Left cardiac atrium (tissue), 4 donors: ENCODE results near the gene KRTAP10-7. TPM values are rescaled to one million over a fixed set of nuclear protein-coding genes. Genes with fewer than 3 reads are reported as not detected.
"Not testable (repeated sequence)": the region's sequence is repeated elsewhere in the genome, so short reads cannot be mapped to it uniquely, and the experiment has no call there.

Experiments
- ATAC-seq, 2 donors: fragments of 200-7000 bp; cut with Tn5 transposase; one replicate each; pipeline ENCODE4 v1.9.1; 2020; ENCODE audit warnings: mild to moderate bottlenecking in 2 of 2, moderate library complexity in 2 of 2
- DNase-seq: peaks from one replicate; pipeline ENCODE4 v3.0.0-alpha.2; 2020
- intact Hi-C, 2 donors: fragments of 100-400 bp; cut with DNase I; formaldehyde crosslinking; loops; one replicate each; pipeline versions ENCODE4 v1.14.1 to v1.15.1; 2022 to 2023
- long read RNA-seq: library from polyadenylated mRNA; unstranded; transcript quantifications from one replicate; pipeline ENCODE4 v2.0.0, GENCODE V29; 2021
- total RNA-seq, 2 donors: library from RNA; stranded (reverse); fragmentation: NEBNext Ultra II Directional; extraction: Animal tissue kit (Norgen Biotek cat#: 25700); gene quantifications; one replicate each; pipeline ENCODE4 v1.2.1, GENCODE V29; 2021
- donor health status: DM: no; HTN: yes; CAD: no.
- donor health status: DM: no; HTN: yes; CAD: no; lungs with severe emphysema.
- donor health status: DM: yes; HTN: yes; CAD: no.
- donor health status: Dilated cardiomyopathy.

KRTAP10-7 gene, protein sequence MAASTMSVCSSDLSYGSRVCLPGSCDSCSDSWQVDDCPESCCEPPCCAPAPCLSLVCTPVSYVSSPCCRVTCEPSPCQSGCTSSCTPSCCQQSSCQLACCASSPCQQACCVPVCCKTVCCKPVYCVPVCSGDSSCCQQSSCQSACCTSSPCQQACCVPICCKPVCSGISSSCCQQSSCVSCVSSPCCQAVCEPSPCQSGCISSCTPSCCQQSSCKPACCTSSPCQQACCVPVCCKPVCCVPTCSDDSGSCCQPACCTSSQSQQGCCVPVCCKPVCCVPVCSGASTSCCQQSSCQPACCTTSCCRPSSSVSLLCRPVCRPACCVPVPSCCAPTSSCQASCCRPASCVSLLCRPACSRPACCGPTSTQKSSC
- total RNA-seq = not detected
- long read RNA-seq = 0 reads

DNA sequence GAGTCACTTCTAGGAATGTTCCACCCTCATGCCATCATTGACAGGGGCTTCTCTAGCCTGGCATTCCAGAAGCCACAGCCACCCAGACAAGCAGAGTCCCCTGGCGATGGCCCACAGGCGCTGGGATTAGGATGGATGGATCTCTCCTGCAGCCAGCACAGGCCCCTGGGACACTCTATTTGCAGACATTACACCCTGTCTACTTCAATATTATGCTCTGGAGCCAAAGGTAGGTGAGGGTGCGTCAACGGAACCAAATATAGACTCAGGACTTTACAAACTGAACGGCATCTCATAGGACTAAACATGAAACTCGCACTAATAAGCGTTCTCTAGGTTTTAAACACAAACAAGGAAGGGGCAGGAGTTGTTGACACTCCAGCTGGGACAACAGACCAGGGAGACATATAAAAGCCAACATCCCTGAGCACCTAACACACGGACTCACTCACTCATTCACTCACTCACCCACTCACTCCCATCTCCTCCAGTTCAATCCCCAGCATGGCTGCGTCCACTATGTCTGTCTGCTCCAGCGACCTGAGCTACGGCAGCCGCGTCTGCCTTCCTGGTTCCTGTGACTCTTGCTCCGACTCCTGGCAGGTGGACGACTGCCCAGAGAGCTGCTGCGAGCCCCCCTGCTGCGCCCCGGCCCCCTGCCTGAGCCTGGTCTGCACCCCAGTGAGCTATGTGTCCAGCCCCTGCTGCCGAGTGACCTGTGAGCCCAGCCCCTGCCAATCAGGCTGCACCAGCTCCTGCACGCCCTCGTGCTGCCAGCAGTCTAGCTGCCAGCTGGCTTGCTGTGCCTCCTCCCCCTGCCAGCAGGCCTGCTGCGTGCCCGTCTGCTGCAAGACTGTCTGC is at the start of gene KRTAP10-7:
Gene KRTAP10-7, plus strand, starts transcription at position 480 of the 861 bp plus-strand sequence. Its CDS starts 25 bp downstream, at position 505.
- ATAC-seq, intact Hi-C loops, DNase-seq: not testable (repeated sequence)

DNA sequence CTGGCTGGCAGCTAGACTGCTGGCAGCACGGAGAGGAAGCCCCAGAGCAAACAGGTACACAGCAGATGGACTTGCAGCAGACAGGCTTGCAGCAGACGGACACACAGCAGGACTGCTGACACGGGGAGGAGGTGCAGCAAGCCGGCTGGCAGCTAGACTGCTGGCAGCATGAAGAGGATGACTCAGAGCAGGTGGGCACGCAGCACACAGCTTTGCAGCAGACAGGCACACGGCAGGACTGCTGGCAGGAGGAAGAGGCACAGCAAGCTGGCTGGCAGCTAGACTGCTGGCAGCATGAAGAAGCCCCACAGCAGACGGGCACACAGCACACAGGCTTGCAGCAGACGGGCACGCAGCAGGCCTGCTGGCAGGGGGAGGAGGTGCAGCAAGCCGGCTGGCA is 49.6 kb upstream of the KRTAP10-7 start:
- intact Hi-C loops = no loop called here
- ATAC-seq (no peak), DNase-seq (no peak)

DNA sequence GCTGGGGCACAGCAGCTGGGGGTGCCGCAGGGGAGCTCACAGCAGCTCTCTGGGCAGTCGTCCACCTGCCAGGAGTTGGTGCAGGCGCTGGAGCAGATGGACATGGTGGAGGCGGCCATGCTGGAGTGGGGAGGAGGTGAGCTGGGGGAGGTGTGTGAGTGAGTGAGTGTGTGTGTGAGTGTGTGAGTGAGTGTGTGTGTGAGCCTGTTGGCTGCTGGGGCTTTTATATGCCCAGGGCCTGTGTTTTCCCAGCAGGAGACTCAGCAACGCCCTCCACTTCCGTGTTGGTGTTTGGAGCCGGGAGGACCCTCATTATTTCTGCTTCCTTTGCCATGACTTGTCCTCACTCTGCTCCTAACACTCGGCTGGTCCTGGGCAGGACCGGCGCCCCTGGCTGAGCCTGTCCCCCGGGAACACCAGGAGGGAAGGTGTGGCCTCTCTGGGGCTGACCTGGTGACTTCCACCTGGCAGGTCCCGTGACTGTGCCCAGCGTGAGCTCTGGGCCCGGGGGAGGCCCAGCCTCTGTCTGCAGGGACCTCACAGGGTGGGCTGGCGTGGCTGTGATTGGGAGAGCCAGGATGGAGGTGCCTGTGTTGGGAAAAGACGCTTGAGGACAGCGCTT is 48.9 kb upstream of the KRTAP10-7 start, which contains the start of gene KRTAP10-2:
Gene KRTAP10-2, minus strand, starts transcription at position 166 of the 622 bp plus-strand sequence. Its CDS starts 47 bp downstream, at position 119.
- intact Hi-C loops = no loop called here
- DNase-seq (no peak), ATAC-seq (no peak)

DNA sequence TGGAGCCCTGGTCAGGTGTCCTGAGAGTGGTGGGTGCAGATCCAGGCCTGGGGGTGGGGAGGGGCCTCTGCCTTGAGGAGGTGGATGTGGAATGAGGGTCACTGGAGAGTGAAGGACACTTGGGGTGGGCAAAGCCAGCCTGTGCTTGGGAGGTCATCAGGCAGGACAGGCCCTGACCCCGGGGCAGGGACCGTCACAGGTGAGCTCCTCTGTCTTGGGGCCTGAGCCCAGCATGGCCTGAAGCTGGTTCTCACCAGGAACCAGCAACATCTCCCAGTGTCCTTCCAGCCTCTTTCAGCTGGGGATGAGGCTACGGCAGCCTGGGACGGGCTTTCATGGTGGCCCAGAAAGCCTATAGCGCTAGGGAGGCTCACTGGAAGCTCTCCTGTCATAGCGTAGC is 48.3 kb upstream of the KRTAP10-7 start:
- ATAC-seq (no peak), DNase-seq (no peak)
- intact Hi-C loops = no loop called here

- intact Hi-C loops = no loop called here
- DNase-seq = no peak
These were observed 47.7 kb upstream of the KRTAP10-7 start for GRCh38 chr21:44552681-44553080.

GRCh38 chr21:44555200-44555875 is 45.1 kb upstream of the KRTAP10-7 start:
- intact Hi-C loops = no loop called here
- no peak for ATAC-seq
- no peak for DNase-seq

More at GRCh38 chr21:44552681-44553080, 47.7 kb upstream of the KRTAP10-7 start:
- ATAC-seq = no peak

DNA sequence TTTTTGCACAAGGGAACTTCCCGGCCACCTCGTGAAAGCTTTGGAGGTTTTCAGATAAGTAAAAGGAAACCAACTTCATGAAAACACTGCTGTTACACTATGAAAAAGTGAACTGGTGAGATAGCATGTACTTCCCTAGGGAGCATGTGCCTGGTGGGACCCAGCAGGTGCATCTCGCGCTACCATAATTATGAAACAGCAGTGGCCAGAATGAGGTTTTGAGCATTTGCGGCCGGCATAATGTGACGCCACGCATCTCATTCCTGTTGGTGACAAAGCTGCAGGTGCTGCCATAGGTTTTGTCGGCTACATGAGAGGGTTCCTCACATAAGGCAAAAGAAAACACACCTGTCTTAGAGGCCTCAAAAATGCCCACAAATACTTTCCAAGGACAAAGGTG is 43.5 kb upstream of the KRTAP10-7 start:
- intact Hi-C loops = no loop called here
- ATAC-seq (no peak), DNase-seq (no peak)

DNA sequence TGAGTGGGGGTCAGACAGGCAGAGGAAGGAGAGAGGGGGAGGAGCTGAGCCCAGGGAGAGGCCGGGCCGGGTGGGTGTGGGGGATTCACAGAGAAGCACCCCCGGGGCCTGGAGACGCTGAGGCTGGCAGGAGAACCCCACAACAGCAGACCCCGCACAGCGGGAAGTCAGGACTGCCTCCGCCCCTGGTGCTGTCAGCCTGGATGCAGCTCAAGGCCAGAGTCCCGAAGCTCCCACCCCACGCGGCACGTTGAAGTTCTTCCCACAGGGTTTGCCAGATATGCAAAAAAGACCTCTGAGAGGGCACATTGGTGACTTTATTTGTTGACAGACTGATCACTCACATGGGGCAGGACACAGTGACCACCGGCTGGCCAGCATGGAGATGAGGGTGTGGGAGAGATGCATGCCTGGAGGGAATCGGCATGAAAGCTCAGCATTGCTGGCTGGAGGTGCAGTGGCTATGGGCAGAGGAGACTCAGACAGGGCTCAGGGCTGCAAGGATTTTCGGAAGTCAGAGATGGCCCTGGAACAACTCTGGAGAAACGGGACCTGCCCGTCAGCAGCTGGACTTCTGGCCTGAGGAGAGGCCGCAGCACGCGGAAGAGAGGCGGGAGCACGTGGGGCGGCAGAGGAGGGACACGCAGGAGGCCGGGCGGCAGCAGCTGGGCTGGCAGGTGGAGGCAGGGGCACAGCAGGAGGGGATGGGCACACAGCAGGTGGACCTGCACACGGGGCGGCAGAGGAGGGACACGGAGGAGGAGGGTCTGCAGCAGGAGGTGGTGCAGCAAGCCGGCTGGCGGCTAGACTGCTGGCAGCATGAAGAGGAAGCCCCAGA is 42.7 kb upstream of the KRTAP10-7 start:
- DNase-seq = no peak
- intact Hi-C loops = no loop called here
- no peak for ATAC-seq

DNA sequence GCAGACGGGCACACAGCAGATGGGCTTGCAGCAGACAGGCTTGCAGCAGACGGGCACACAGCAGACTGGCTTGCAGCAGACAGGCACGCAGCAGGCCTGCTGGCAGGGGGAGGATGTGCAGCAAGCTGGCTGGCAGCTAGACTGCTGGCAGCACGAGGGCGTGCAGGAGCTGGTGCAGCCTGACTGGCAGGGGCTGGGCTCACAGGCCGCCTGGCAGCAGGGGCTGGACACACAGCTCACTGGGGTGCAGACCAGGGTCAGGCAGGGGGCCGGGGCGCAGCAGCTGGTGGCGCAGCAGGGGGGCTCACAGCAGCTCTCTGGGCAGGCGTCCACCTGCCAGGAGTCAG is 42.1 kb upstream of the KRTAP10-7 start:
- DNase-seq, intact Hi-C loops, ATAC-seq: not testable (repeated sequence)

GRCh38 chr21:44558695-44559094 is 41.7 kb upstream of the KRTAP10-7 start, which contains the start of gene KRTAP10-3:
TSS of gene KRTAP10-3 (minus strand) at chr21:44558795. CDS start at chr21:44558715, 80 bp downstream.
- intact Hi-C loops = no loop called here
- ATAC-seq = no peak
- DNase-seq = no peak

GRCh38 chr21:44564099-44564498 is 36.3 kb upstream of the KRTAP10-7 start:
- ATAC-seq = no peak
- intact Hi-C loops = no loop called here
- no peak for DNase-seq

- ATAC-seq = no peak
- DNase-seq = no peak
- intact Hi-C loops = no loop called here
These were observed 35.4 kb upstream of the KRTAP10-7 start for GRCh38 chr21:44564886-44565598.

DNA sequence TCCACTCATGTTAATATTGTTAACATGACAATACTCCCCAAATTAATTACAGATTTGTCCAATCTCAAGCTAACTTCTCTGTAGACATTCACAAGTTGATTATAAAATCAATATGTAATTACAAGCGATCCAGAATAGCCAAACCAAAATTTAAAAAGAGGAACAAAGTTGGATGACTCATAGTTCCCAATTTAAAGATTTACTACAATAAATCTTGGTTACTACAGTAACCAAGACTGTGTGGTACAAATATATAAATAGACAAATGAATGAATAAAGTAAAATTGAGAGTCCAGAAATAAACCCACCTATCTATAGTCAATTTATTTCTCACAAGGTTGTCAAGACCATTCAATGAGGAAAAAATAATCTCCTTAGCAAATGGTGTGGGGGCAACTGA is 34.0 kb upstream of the KRTAP10-7 start:
- DNase-seq (no peak), ATAC-seq (no peak)
- intact Hi-C loops = no loop called here

DNA sequence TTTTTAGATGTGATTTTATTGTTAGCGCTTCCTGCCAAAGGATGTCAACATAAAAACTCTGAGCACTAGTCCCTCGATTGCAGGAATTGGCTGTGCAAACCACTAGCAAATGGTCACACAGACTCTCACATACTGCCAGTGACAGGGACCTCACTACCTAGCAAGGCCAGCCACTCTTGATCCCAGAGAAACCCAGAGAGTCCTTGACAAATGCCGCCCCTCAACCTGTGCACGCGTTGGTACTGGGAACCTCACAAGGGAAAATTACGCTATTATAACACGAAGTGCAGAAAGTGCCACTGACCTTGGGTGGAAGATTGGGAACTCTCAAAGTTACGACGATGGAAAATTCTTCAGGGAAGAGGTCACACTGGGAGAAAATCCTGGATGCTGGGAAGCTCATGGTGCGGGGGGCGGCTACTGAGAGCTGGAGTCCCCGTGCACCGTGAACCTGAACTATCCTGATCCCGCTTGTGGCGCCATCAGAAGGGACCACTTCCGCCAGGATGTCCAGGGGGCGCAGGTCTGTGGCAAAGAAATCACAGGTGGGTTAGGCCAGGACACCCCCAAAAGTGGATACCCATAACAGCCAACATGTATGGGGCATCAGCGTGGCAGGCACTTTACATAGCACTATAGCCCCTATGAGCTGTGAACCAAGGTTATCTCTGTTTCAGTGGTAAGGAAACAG is 32.8 kb upstream of the KRTAP10-7 start:
- DNase-seq = no peak
- intact Hi-C loops = no loop called here
- ATAC-seq = no peak

GRCh38 chr21:44568261-44568660 is 32.1 kb upstream of the KRTAP10-7 start:
- intact Hi-C loops = no loop called here
- ATAC-seq = no peak
- no peak for DNase-seq

GRCh38 chr21:44568667-44569556 is 31.5 kb upstream of the KRTAP10-7 start:
- no peak for DNase-seq
- ATAC-seq = no peak

More at GRCh38 chr21:44568667-44569556, 31.5 kb upstream of the KRTAP10-7 start:
- intact Hi-C loops = no loop called here
